ENCODE measurements around the gene KLHL22. TPM values are rescaled to one million over a fixed set of nuclear protein-coding genes. Genes with fewer than 3 reads are reported as not detected.

KLHL22 gene
- total and polyA plus RNA-seq, 4 donors = 12.1 to 28.3 (median 18.8) TPM

- DNase-seq = no peak
- 91 to 94% methylated on average over 15 of the region's 15 CpGs for WGBS, 2 donors
- no peak overlapping the region for H3K9ac ChIP-seq (ENCODE audit: insufficient read depth in 1 of 2, low read length in 2 of 2)
- H3K36me3 ChIP-seq (ENCODE audit: control insufficient read depth in 4 of 4, insufficient read depth in 4 of 4, low read length in 4 of 4) = peaks cover 0 to 13% (median 9%) of the 10 kb centered on the region in 4 donors
- no peak for TF ChIP-seq CTCF (IDR thresholded peaks at IDR 0.05; ENCODE audit: control extremely low read depth, extremely low read depth)
- no peak overlapping the region for H3K4me3 ChIP-seq
- H3K27me3 ChIP-seq (ENCODE audit: control insufficient read depth in 3 of 3, insufficient read depth in 3 of 3, low read length in 2 of 3) = no peaks in the 10 kb centered on the region
- H3K27ac ChIP-seq (ENCODE audit: low read depth in 1 of 2, low read length in 1 of 2) = no peak overlapping the region
- no peaks in the 10 kb centered on the region for H3K4me1 ChIP-seq (ENCODE audit: control insufficient read depth in 5 of 5, insufficient read depth in 5 of 5, low read length in 5 of 5)
- ATAC-seq (ENCODE audit: insufficient read depth, low FRiP score) = no peak
- H3K9me3 ChIP-seq (ENCODE audit: control insufficient read depth in 4 of 4, insufficient read depth in 3 of 4, low read length in 3 of 4) = no peaks in the 10 kb centered on the region
These were observed 37.9 kb downstream of the KLHL22 start for GRCh38 chr22:20457506-20458240.

GRCh38 chr22:20456722-20457076 is 38.9 kb downstream of the KLHL22 start:
- no peak for DNase-seq
- H3K9me3 ChIP-seq (ENCODE audit: control insufficient read depth in 4 of 4, insufficient read depth in 3 of 4, low read length in 3 of 4) = no peaks in the 10 kb centered on the region

GRCh38 chr22:20456064-20456721 is 39.4 kb downstream of the KLHL22 start:
- Histone ChIP-seq H3K36me3 (ENCODE audit: control insufficient read depth in 4 of 4, insufficient read depth in 4 of 4, low read length in 4 of 4) (peaks cover 0 to 17% (median 10%) of the 10 kb centered on the region in 4 donors), H3K4me1 (ENCODE audit: control insufficient read depth in 5 of 5, insufficient read depth in 5 of 5, low read length in 5 of 5) (no peaks in the 10 kb centered on the region), H3K4me3 (no peak overlapping the region), H3K27me3 (ENCODE audit: control insufficient read depth in 3 of 3, insufficient read depth in 3 of 3, low read length in 2 of 3) (no peaks in the 10 kb centered on the region), H3K9me3 (ENCODE audit: control insufficient read depth in 4 of 4, insufficient read depth in 3 of 4, low read length in 3 of 4) (no peaks in the 10 kb centered on the region), H3K9ac (ENCODE audit: insufficient read depth in 1 of 2, low read length in 2 of 2) (no peak overlapping the region), H3K27ac (ENCODE audit: low read depth in 1 of 2, low read length in 1 of 2) (no peak overlapping the region)
- TF ChIP-seq CTCF (IDR thresholded peaks at IDR 0.05; ENCODE audit: control extremely low read depth, extremely low read depth) = peak; percentile 79
- ATAC-seq (ENCODE audit: insufficient read depth, low FRiP score) (no peak), DNase-seq (peak; percentile 86 to 92 (median 90))
- 20 to 21% methylated on average over 6 of the region's 6 CpGs for WGBS, 2 donors

More at GRCh38 chr22:20456722-20457076, 38.9 kb downstream of the KLHL22 start:
- peaks cover 0 to 15% (median 9%) of the 10 kb centered on the region in 4 donors for H3K36me3 ChIP-seq (ENCODE audit: control insufficient read depth in 4 of 4, insufficient read depth in 4 of 4, low read length in 4 of 4)
- no peak for ATAC-seq (ENCODE audit: insufficient read depth, low FRiP score)
- TF ChIP-seq CTCF (IDR thresholded peaks at IDR 0.05; ENCODE audit: control extremely low read depth, extremely low read depth) = no peak
- 98 to 100% methylated on average over 3 of the region's 3 CpGs for WGBS, 2 donors
- H3K4me3 ChIP-seq = no peak overlapping the region
- H3K9ac ChIP-seq (ENCODE audit: insufficient read depth in 1 of 2, low read length in 2 of 2) = no peak overlapping the region
- no peaks in the 10 kb centered on the region for H3K27me3 ChIP-seq (ENCODE audit: control insufficient read depth in 3 of 3, insufficient read depth in 3 of 3, low read length in 2 of 3)
- H3K4me1 ChIP-seq (ENCODE audit: control insufficient read depth in 5 of 5, insufficient read depth in 5 of 5, low read length in 5 of 5) = no peaks in the 10 kb centered on the region
- no peak overlapping the region for H3K27ac ChIP-seq (ENCODE audit: low read depth in 1 of 2, low read length in 1 of 2)

Measured in lung (tissue), 12 donors.